LNCAP (cell line): ENCODE results near the gene RARG.
A peak's percentile ranks its signal among the peaks of the same experiment; 100 is the strongest.

Source experiments
- TF ChIP-seq, protein P1 (sequence below): fragments of 450-650 bp; IDR thresholded peaks from 2 replicates; pipeline ENCODE4 v1.5.1; 2017; ENCODE audit warnings: mild to moderate bottlenecking

The RARG gene

DNA sequence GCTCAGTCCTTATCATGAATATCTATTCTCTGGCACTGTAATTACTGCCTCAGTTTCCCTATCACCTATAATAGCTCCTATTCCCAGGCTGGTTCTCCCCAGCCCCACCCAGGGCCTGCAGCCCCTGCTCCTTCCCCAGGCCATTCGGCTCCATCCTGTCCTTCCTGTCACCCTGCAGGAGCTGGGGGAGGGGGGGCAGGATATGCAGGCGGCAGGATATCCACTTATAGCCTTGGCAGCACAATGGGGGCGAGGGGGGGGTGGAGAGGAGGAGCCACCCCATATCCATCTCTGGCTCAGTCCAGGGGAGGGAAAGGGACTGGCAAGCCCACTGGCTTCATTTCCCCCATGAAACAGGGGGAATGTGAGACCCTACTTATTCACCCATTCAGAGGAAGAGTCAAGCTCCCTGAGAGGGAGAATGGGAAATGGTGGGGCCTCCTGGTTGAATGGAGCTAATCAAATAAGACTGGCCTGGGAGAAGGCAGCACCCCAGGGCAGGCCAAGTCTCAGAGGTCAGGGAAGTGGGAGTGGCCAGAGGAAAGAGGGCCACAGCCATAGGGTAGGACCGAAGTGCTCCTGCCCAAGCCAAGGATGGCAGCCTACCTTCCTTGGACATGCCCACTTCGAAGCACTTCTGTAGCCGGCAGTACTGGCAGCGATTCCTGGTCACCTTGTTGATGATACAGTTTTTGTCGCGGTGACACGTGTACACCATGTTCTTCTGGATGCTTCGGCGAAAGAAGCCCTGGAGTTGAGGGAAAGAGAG is 17.1 kb downstream of the RARG start:
- TF ChIP-seq, protein P1, sequence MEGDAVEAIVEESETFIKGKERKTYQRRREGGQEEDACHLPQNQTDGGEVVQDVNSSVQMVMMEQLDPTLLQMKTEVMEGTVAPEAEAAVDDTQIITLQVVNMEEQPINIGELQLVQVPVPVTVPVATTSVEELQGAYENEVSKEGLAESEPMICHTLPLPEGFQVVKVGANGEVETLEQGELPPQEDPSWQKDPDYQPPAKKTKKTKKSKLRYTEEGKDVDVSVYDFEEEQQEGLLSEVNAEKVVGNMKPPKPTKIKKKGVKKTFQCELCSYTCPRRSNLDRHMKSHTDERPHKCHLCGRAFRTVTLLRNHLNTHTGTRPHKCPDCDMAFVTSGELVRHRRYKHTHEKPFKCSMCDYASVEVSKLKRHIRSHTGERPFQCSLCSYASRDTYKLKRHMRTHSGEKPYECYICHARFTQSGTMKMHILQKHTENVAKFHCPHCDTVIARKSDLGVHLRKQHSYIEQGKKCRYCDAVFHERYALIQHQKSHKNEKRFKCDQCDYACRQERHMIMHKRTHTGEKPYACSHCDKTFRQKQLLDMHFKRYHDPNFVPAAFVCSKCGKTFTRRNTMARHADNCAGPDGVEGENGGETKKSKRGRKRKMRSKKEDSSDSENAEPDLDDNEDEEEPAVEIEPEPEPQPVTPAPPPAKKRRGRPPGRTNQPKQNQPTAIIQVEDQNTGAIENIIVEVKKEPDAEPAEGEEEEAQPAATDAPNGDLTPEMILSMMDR: no peak

DNA sequence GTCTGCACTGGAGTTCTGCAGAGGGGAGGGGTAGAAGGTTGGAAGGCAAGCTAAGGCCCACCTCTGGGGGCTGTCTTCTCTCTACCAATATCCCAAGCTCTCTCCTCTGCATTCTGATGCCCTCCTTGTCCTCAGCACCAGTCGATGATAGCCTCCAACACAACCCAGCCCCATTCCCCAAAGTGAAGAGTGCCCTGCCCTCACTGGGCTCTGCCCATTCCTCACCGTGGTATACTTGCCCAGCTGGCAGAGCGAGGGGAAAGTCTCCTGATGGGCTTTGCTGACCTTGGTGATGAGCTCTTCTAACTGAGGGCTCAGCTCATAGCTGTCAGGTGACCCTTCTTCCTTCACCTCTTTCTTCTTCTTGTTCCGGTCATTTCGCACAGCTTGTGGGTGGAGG is 17.8 kb downstream of the RARG start:
- TF ChIP-seq, protein P1: no peak

DNA sequence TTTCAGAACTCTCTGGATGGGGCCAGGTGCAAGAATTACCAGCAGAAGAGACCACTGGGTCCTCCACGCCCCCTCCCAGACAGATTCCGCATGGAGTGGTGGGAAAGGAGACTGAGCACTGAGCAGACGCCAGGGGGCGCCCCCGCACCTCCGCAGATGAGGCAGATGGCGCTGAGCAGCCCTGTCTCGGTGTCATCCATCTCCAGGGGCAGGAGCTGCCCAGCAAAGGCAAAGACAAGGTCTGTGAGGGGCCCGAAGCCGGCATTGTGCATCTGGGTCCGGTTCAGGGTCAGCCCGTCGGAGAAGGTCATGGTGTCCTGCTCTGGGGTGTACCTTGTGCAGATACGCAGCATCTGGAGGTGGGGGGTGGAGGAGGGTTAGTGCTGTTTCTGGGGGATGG is 18.7 kb downstream of the RARG start:
- TF ChIP-seq, protein P1: peak; percentile 96

DNA sequence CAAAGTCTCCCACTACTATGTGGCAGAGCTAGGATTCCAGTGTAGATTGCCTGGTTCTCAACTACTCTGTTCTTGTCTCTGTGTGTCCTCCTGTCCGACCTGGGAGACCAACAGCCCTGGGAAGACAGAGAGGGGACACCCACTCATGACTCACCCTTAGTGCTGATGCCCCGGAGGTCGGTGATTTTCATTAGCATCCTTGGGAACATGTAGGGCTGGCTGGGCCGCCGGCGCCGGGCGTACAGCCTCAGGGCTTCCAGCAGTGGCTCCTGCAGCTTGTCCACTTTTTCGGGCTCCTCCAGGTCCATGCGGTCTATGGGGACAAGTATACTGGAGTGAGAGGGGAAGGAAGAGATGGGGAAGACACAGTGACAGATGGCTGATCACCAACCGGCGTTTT is 19.1 kb downstream of the RARG start:
- TF ChIP-seq, protein P1: no peak

DNA sequence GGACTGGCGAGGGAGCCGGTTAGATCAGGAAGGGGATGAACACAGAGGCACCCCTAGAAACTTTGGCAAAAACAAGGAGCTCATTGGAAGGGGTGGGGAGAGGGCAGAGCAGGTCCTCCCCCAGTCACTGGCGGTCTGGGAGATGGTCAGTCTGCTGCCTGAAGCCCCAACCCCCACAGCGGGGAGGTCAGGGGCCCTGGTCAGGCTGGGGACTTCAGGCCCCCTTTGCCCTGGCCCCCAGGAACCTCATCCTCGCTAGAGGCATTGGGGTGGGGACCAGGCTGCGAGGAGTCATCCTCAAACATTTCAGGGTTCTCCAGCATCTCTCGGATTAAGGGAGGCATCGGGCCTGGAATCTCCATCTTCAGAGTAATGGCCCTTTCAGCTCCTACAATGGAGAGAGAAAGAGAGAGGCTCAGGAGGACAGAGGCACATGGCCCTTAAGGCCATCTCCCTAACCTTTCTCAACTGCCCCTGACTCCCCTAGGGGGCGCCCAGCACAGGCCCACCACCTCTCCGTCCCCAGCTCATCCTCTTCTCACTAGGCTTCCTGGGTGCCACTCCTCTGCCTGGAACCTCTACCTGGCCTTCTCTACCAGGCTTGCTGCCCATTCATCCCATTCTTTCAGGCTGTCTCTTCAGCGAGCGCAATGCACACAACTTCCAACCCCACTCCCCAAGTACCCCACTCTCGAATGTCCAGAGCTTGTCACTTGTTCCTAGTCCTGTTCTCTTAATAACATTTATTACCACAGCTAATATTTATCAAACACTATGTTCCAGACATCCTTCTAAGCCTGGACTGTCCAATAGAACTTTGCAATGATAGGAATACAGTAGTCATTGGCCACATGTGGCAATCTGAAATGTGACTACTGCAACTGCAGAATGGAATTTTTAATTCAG is 20.3 kb downstream of the RARG start:
- TF ChIP-seq, protein P1: peak; percentile 44

DNA sequence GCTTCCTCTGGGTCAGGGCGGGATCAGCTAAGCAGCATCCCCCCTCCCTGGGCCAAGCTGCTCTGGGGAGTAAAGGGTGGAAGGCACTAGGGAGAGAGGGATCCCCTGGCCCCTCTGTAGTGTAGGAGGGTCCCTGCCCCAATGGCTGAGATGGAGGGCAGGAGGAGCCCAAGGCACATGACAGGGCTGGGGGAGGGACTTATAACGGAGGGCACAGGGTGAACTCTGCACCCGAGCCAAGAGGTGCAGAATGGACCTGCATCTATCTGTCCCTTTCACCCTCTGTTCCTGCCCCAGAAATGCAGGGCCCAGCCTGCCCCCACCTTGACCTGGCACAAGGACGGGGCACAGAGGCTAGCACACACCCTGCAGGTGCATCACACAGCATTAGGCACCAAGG is 21.2 kb downstream of the RARG start:
- TF ChIP-seq, protein P1: no peak

DNA sequence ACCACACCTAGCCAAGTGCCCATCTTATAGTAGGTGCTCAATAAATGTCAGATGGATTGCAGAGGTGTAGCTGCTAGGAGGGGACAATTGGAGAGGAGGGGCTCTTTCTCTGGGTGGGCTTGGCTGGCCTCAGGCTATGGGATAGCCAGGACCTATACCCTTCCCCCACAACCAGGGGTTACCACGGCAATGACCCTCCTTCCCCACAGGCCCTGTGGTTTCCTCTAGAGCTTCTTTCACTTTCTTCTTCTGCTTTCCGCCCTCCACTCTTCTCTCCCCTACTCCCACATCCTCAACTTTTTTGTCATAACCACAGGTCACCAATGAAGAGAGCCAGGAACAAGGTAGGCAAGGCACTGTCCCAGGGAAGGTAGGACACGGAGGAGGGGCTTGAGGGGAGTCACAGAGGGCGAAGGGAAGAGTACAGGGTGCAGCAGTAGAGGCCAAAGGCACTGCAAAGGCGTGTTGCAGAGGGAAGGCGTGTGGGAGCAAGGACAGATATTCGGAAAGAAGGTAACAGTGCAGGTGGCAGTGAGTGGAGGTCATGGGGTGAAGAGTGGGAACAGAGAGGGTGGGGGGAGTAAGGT is 23.0 kb downstream of the RARG start:
- TF ChIP-seq, protein P1: no peak
